GM18498 (cell line): ENCODE results near the gene EVC2.

ENCODE experiments used
- ATAC-seq: cut with Tn5 transposase; IDR thresholded peaks from one replicate; pipeline ENCODE4 v1.9.1; 2021; ENCODE audit warnings: mild to moderate bottlenecking, moderate library complexity; ENCODE audit not compliant: unreplicated experiment

Gene EVC2

DNA sequence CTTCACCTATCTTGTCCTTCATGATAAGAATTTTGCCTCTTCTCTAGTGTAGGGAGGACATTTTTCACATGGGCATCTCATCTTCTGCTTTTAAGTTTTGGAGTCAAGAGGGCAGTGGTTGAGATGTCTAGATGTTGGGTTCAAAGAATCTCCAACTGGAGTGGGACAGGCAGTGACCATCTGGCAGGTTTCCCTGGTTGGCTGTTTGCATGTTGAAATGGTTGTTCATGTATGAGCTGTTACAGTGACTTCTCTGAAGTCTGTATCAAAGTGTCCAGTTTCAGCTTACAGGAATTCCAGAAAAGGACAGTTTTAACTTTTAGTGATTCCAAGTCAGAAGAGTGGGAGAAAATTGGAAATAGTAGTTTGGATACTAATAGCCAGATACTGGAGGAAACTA, 192.7 kb downstream of the EVC2 start:
- ATAC-seq, result no peak
